Measurements from ENCODE around the gene TACR1.
"Not testable (repeated sequence)": the region's sequence is repeated elsewhere in the genome, so short reads cannot be mapped to it uniquely, and the experiment has no call there.

TACR1 gene

DNA sequence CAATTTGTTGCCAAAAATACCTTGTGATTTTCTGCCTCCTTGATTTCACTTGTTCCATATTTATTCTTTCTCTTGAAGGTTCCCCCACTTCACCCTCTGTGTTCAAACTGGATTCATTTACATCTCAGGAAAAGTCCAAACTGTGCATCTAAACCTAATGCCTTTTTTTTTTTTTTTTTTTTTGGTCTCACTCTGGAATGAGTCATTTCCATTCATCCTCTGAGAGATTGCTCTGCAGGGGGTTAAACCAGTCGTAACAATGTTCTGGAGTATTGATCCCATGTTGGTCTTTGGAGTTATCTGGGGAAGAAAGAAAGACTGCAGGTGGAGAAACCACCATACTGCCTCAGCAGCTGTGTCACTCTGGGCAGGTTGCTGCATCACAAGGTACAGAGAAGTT, 119.7 kb downstream of the TACR1 start:
- DNase-seq = no peak

DNA sequence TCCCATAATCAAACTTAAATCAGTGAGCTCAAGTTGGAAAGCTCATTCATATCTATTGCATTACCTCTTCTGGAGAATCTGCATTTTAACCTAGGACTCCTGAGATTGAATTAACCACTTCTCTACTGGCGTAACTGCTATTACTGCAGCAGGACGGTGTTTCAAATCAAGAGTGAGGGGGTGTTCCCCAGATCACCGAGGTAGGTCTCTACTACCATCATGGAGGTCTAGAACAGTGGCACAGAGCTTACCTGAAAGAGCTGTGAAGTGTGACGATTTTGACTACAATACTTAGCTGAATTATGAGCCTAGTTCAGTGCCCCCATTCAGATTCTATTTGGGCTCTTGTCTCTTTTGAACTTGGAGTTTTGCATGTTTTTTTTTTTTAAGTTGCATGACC, 121.4 kb downstream of the TACR1 start:
- DNase-seq = no peak

DNA sequence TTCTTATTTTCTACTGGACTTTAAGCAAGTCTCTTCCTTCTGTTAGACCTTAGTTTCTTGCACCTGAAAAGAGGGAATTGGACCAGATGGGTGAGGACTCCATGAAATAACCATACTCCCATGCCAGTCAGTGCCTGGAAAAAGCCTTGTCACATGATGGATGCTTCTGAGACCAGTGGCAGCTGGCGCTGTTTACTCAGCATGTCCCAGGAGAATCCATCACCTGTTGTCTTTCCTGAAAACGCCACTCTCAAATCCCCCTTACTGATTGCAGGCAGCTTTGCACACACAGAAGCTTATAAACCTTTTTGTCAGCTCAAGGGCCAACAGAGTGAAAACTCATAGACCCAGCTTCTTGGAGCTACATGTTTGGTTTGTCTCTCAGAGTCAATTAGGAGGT, 123.2 kb downstream of the TACR1 start:
- peak; percentile 95 to 99 for DNase-seq

DNA sequence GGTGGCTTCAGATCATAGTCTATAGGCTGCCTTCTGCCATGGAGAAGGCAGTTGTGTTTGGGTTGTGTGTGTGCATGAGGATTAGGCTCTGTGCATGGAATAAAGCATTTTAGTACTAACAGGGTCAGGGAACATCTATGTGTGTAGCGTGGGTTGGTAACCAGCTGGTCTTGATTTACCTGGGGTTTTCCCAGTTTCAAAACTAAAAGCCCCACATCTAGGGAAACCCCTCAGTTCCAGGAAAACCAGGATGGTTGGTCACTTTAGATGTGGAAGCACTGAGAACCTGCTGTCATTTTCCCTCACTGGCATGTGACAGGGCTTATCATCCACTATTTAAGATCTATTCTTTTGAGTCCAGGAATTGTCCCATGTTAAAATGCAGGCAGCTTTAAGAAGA, 124.6 kb downstream of the TACR1 start:
- DNase-seq = no peak

DNA sequence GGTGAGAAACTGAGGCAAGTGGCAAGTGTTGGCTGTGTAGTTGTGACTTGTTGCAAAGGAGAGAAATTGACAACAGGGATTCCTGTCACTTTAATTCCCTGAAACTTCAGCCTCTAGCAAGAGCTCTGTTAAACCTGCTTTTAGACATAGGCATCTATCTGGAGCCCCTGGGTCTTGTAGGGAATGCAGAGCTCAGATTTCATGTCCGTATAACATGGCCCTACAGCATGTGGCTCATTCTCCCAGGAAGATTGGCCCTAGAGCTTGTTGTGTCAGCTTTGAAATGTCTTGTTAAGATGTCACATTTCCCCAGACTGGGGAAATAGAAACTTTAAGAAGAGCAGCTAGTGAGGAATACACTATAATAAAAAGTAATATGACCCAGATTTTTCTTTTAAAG, 125.1 kb downstream of the TACR1 start:
- peak in 1 of 2 experiments; percentile 13 for DNase-seq

DNA sequence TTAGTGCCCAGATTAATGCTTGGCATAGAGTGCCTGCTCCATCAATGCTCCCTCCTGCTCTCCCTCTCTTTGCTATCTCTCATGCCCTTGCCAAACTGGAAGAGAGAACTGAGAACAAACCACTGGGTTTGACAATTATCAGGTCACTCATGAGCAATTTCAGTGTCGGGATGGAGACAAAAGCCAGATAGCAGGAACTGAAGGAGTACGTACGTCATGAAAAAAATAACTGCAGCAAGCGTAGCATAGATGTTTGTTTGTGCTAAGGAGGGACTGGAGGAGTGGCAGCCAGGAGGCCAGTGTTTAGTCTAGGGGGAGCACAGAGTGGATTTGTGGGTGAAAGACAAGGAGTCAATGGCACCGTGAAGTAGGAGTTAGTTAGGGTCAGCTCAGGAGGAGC, 127.6 kb downstream of the TACR1 start:
- DNase-seq = no peak

DNA sequence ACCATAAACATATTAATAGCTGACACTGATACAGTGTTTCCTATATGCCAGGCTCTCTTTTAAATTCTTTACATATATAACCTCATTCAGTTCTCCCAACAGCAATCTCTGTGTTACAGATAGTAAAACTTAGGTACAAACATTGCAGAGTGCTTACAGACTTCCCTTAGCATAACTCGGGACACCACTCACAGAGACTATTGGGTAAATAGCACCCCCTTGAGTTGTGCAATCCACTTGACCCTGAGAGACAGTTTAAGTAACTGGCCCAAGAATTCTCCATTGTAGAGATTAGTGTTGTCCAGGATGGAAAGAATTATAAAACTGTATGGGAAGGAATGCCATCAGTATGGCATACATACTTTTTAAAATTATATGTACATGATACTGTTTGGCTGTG, 130.8 kb downstream of the TACR1 start:
- DNase-seq = no peak

DNA sequence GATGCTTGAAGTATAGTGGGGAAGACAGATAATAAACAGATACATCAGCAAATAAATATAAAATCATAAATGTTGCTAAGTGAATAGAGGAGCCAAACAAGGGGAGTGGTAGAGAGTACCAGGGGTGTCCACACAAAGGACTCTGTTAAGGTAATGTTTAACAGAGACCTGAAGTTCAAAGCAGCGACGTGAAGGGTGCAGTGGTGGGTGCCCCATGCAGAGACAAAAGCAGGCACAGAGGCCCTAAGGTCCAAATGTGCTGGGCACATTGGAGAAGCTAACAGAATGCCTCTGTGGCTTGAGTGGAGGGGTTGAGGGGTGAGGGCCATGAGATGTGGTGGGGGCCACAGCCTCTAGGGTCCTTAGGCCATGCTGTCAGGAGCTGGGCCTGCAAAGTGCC, 131.8 kb downstream of the TACR1 start:
- no peak for DNase-seq

DNA sequence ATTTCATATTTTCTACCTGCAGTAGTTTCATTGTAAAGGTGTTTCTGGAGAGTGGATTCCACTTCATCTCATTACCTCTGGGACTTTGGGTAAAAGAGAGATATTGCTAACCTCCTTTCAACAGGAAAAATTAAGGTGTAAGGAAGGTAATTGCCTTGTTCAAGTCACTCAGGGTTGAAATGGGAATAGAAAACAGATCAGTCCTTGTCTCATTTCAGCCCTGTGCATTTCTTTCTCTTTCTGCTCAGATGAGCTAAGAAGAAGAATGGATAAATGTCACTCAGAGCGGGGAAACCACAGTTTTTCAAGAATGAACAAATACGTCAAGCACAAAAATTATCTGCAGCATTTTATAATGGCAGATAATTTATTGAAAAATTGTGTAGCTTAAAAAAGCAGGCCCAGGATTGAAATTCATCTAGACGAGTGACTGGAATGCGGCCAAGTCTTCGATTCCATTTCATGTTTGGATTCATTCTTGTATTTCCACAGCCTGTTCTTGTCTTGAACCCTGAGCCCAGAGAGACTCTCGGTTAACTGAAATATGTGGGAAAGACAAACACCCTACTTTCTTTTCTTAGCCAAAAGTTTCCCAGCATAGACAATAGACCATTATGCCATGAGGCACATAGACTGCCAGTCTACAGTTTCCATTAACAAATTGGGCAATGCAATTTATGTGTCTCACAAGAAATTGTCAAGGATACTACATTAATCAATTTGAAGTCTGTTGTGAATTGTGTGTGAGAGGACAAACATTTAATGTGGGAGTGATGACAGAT, 133.0 kb downstream of the TACR1 start:
- DNase-seq = no peak

DNA sequence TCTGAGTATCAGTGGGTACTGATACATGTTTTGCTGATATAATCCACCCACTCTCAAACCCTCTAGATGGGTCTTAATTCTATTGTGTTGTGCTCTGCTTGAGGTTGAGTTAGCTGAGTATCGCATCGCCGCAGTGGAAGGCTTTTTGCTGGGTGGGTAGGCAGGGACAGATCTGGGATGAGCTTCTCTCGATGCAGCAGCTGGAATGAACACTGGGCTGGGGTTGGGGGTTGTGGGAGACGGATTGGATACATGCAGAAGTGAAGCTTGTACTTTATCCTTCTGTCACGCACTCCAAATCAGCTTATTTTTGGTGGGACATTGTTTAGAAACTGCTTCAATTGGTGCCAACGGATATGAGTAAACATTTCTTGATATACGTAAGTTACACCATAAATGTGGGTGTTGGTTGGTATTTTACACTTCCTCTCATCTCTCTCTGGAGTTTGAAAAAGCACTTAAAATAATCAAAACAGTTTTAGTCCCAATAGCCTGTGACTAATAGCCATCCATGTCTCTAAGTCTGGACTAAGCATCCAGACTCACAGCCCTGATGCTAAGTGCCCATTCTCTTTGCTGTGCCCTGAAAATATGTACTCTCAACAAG, 133.8 kb downstream of the TACR1 start:
- no peak for DNase-seq

DNA sequence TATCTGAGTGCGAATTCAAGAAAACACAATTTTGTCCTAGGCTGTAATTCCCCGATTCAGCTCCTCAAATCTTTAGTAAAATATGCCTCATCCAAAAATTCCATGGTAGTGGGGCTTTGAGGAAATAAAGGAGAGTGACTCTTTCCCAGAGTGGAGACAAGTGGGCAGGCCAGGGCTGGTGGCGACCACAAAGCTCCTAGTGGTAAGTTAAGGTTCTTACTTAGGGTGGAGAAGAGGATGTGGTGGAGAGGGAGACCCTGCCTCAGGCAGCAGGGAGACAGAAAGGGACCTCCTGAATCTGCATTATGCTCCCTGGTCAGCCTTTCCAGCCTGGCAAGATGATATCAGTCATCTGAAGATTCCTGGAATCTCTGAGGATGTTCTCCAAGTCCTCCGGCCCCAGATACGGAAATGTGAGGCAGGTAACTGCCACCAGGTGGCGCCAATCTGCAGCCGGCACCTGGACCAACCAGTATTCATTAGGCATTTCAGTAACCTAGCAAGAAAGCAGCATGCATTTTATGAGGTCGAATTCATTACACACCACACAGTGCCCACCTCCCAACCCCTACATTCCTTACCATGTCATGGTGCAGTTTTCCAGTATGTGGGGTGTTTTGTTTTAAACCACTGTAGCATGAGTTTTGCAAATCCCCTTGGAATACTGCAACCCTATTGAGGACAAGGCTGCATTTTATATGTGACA, 134.5 kb downstream of the TACR1 start:
- peak in 1 of 2 experiments; percentile 37 for DNase-seq

DNA sequence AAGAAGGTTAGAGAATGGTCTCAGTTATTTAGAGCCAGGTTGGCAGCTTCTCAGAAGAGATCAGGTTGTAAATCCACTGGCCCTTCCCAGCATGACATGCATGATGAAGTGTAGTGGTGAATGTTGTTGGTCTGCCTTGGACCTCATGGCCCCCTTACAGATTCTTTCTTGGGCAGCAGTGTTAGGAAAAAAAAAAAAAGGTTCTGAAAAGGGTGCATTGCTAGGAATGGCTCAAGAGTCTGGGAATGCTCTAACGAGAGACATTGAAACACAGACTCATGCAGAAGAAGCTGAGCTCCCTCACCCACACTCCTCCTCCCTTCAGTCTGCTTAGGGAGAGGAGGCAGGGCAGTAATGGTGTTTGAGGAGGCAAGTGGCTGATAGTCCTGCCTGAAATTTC, 135.4 kb downstream of the TACR1 start:
- DNase-seq = no peak

DNA sequence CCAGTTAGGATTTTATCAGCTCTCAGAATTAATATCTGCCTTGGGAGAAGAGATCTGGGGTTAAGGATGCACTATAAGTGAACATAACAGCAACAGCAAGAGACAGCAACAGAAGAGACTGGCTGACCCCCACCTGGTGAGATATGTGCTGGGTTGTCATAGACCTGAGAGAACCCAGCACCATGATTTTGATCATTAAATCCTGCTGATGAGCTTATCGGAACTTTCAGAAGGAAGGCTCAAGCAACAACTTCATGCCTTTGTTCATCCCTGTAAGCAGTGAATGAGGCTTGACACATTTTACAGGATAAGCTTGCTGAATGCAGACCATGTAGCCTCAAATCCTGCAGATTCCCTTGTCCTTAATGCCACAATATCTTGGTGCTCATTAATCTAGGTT, 140.9 kb downstream of the TACR1 start:
- no peak for DNase-seq

DNA sequence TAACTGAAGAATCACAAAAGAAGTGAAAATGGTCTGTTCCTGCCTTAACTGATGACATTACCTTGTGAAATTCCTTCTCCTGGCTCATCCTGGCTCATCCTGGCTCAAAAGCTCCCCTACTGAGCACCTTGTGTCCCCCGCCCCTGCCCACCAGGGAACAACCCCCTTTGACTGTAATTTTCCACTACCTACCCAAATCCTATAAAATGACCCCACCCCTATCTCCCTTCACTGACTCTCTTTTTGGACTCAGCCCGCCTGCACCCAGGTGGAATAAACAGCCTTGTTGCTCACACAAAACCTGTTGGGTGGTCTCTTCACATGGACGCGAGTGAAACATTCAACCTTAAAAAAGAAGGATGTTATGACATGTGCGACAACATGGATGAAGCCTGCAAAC, 142.2 kb downstream of the TACR1 start:
- DNase-seq = not testable (repeated sequence)

DNA sequence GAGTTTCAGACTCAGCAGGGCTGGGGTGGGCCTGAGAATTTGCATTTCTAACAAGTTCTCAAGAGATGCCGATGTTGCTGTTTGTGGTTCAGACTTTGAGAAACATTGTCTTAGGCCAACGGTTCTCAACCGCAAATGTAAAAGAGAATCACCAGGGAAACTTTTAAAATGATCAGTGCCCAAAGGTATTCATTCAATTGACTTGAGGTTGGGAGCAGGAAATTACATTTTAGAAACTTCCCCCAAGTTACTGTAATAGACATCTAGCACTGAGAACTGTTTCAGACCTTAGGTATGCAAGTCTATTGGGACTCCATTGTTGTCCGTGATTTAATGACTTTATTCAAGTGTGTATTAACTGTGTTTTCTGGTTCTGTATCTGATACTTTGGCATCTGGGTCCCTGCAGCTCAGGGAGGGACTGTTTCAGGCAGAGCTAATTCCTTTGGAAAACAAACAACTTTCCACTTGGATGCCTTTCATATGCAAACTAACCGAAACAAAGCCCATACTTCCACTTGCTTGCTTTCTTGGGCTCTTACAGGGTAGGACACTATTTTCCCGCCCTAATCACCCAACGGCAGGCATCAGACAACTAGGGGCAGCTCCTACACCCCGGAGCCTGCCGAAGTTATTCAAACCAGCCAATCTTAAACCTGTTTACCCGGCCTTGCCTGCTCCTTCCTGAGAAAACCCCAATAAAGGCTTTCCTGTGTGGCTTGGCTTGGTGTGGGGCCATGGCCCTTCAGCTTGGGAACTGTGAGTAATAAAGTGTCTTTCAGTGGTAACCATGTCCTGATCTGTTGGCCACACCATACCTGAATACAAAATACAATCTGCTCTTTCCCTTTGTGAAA, 143.3 kb downstream of the TACR1 start:
- no peak for DNase-seq

DNA sequence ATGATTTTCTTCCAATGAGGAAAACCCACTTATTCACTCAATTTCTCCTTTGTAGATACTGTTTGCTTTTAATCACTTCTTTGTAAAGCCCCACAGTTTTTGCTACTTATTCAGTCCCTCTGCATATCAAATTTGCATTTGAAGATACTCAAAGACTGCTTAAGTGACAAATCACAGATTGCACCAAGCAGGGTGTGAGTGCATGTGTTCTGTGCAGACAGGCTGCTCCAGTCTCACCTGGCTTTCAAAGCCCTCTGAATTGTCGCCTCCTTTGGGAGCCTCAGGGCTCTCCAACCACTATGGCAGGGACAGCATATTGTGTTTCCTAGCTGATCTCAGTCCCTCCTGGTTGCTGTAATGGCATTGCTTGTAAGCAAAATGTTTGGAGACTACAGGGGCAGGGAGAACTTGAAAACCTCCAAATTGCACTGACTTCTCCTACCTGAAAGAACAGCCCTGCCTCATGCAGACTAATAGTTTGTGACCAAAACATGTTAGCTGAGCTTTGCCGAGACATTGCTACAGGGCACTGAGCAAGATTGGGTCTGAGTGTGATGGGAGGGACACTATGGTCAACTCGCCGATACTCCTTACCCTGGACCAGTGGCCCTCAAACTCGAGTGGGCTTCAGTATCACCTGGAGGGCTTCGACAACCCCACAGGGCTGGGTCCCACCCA, 144.0 kb downstream of the TACR1 start:
- peak in 1 of 2 experiments; percentile 37 for DNase-seq

DNA sequence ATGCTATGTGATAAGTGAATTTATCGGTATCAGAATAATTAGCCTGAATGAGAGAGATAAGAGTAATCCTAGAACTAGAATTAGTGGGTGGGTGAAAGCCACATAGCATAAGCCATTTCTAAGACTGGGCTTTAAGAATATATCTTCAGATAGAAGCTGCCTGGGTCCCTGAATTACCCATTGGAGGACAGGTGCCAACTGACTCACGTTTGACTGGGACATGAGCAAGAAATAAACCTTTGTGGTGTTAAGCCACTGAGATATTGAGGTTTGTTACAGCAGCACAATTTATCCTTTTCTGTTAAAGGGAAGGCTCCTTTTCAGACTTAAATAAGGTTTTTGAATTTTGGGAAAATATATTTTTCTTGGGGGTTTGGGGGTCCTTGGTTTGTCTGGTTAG, 145.0 kb downstream of the TACR1 start:
- no peak for DNase-seq

DNA sequence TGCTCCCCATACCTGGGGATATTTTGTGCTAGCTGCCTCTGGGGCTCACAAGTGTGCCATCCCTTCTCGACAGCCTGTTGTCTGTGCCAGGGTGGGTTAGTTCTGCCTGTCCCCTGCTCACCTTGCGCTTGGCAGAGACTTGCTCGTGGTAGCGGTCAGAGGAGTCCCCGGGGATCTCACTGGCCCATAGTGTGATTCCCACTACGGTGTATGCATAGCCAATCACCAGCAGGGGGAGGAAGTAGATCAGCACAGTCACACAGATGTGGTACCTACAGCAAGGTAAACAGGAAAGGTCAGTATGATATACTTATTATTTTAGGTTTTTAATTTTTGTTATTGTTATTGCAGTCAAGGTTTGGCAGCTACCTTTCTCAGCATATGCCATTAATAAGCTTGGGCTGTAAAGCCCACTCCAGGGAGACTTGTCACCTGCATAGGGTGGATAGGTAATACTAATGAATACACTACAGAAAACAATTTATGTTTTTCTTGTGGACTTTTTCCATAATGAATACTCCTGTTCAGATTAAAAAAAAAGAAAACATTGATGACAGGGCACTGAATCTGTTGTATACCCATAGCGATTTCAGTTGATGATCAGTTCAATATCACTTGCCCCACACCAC, 145.7 kb downstream of the TACR1 start:
- peak; percentile 7 to 61 for DNase-seq

DNA sequence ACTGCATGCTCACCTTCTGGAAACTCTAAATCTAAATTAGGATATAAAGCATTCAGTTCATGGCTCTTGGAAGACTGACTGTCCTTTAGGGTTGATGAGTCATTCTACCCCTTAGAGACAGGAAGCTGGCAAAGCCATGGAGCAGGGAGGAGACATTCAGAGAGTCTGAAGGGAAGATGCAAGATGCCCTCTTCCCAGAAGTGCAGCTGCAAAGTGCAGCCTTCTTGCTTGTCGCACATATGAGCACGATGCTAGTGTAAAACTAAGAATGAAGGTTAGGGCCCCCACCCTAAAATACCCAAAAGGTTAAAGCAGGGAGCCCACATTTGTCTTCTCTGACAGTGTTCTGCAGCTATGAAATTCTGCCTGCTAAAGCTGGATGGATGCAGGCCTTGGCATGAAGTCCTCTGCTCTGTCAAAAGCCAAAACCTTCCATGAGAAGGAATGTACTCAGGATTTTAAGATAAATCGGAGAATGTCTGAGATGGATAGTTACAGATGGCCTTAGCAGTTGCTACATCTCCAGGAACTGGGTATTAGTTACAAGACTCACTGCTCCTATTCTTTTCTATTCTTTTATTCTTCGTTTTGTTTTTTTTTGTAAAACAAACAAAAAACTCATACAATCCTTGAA, 151.2 kb downstream of the TACR1 start:
- no peak for DNase-seq

DNA sequence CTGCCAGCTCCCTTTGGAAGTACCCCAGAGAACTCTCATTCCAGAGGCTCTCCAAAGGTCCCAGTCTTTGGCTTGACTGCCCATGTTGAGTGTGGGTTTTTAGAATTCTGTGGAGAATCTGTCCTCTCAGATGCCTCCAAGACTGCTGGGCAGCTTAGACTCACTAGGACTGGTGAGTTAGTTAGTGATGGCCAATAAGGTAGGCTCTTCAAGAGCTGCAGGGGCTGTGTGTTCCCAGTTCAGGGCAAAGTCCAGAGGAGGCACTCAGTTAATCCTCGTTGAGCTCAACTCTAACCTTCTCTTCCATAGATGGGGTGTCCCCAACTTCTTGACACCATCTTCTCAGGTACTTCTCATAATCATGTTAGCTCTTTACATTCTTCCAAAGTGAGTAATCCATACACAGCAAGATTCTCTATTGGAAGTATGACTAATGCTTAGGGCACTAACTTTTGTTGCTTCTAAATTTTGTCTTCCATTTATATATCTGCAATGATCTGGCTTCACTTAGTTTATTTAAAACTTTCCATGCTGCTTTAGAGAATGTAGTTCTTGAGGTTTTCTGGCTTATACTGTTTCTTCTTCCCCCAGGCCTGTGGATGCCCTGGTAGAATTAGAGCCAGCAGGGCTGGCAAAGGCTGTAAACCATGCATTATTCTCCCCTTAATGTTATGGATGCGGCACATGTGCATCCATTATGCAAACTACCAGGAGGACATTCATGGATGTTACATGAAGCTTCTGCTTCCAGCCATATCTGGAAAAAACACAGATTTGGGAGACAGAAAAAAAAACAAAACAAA, 151.9 kb downstream of the TACR1 start:
- no peak for DNase-seq

Measured in NCI-H524 (cell line).